Neuronal stem cell (in vitro differentiated cells): Measurements from ENCODE around the gene PRSS8.
A peak's percentile ranks its signal among the peaks of the same experiment; 100 is the strongest.

Experiments used
- DNase-seq: peaks from one replicate; pipeline ENCODE4 v3.0.0-alpha.2; 2013; ENCODE audit warnings: low spot score
- H2AFZ ChIP-seq: one replicate; pipeline ENCODE4 v1.6.1; 2013; ENCODE audit warnings: mild to moderate bottlenecking, low read length, inconsistent platforms
- H2AK5ac ChIP-seq: 2 replicates; pipeline ENCODE4 v1.6.1; 2013; ENCODE audit warnings: low read depth, mild to moderate bottlenecking, inconsistent platforms, low read length, moderate library complexity, mixed read lengths
- H2BK120ac ChIP-seq: 2 replicates; pipeline ENCODE4 v1.6.1; 2013; ENCODE audit warnings: low read depth, mild to moderate bottlenecking, inconsistent platforms, low read length, moderate library complexity, mixed read lengths
- H2BK12ac ChIP-seq: one replicate; pipeline ENCODE4 v1.6.1; 2013; ENCODE audit warnings: low read length, inconsistent platforms
- H2BK15ac ChIP-seq: 2 replicates; pipeline ENCODE4 v1.6.1; 2013; ENCODE audit warnings: mild to moderate bottlenecking, low read length, inconsistent platforms, mixed read lengths
- H2BK5ac ChIP-seq: one replicate; pipeline ENCODE4 v1.6.1; 2013; ENCODE audit warnings: inconsistent platforms, mild to moderate bottlenecking, low read length, moderate library complexity
- H3K14ac ChIP-seq: one replicate; pipeline ENCODE4 v1.6.1; 2013; ENCODE audit warnings: low read length, inconsistent platforms
- H3K18ac ChIP-seq: 2 replicates; pipeline ENCODE4 v1.6.1; 2013; ENCODE audit warnings: low read length, inconsistent platforms
- H3K23ac ChIP-seq: 2 replicates; pipeline ENCODE4 v1.6.1; 2013; ENCODE audit warnings: low read depth, mild to moderate bottlenecking, mixed read lengths, low read length, inconsistent platforms; ENCODE audit not compliant: poor library complexity
- H3K27ac ChIP-seq: replicated peaks from 3 replicates; pipeline ENCODE4 v1.5.1; 2013; ENCODE audit warnings: low read length, inconsistent platforms
- H3K27me3 ChIP-seq, 3 experiments: 2 replicates each; pipeline ENCODE4 v1.6.1; 2013; ENCODE audit warnings: low read length in 3 of 3, mild to moderate bottlenecking in 2 of 3, inconsistent platforms in 1 of 3, low read depth in 1 of 3, mixed read lengths in 1 of 3, moderate library complexity in 1 of 3; ENCODE audit not compliant: control insufficient read depth in 3 of 3, insufficient read depth in 3 of 3
- H3K36me3 ChIP-seq, 2 donors: replicated peaks in 1 of 2; 2 replicates each; pipeline ENCODE4 v1.6.1; 2013; ENCODE audit warnings: low read length in 2 of 2; ENCODE audit not compliant: control insufficient read depth in 2 of 2, insufficient read depth in 2 of 2
- H3K4ac ChIP-seq: 2 replicates; pipeline ENCODE4 v1.6.1; 2013; ENCODE audit warnings: inconsistent platforms, mild to moderate bottlenecking, low read length, moderate library complexity
- H3K4me1 ChIP-seq, 2 donors: 1 replicate in 1 of 2; 2 replicates in 1 of 2; pipeline ENCODE4 v1.6.1; 2013; ENCODE audit warnings: low read length in 2 of 2, low read depth in 1 of 2; ENCODE audit not compliant: control insufficient read depth in 2 of 2, insufficient read depth in 1 of 2
- H3K4me2 ChIP-seq: one replicate; pipeline ENCODE4 v1.6.1; 2013; ENCODE audit warnings: mild to moderate bottlenecking, low read length, inconsistent platforms; ENCODE audit not compliant: insufficient read depth, poor library complexity, severe bottlenecking
- H3K4me3 ChIP-seq, 2 donors: 2 replicates each; pipeline ENCODE4 v1.5.1; 2013; ENCODE audit warnings: low read length in 2 of 2, mild to moderate bottlenecking in 2 of 2, inconsistent platforms in 1 of 2, moderate library complexity in 1 of 2
- H3K79me1 ChIP-seq: one replicate; pipeline ENCODE4 v1.6.1; 2013; ENCODE audit warnings: low read depth, mild to moderate bottlenecking, inconsistent platforms, low read length, moderate library complexity
- H3K9ac ChIP-seq: one replicate; pipeline ENCODE4 v1.6.1; 2013; ENCODE audit warnings: mild to moderate bottlenecking, low read depth, low read length, inconsistent platforms; ENCODE audit not compliant: poor library complexity
- H3K9me3 ChIP-seq, 2 donors: replicated peaks in 1 of 2; 2 replicates each; pipeline versions ENCODE3 to v1.6.1; 2013; ENCODE audit warnings: low read length in 2 of 2, mild to moderate bottlenecking in 2 of 2, inconsistent platforms in 1 of 2, low read depth in 1 of 2, mixed read lengths in 1 of 2, moderate library complexity in 1 of 2; ENCODE audit not compliant: control insufficient read depth in 2 of 2, insufficient read depth in 1 of 2
- H4K8ac ChIP-seq: one replicate; pipeline ENCODE4 v1.6.1; 2013; ENCODE audit warnings: low read depth, mild to moderate bottlenecking, inconsistent platforms, low read length, moderate library complexity
- H4K91ac ChIP-seq: one replicate; pipeline ENCODE4 v1.6.1; 2013; ENCODE audit warnings: low read length, low read depth, mild to moderate bottlenecking, inconsistent platforms; ENCODE audit not compliant: poor library complexity
- WGBS, 2 donors: extraction: QIAGEN DNeasy Blood & Tissue Kit; methylation state at CpG; one replicate each; pipeline ENCODE4 v1.1.7; 2013; ENCODE audit warnings: missing lambda C conversion rate in 2 of 2, mixed read lengths in 1 of 2; ENCODE audit not compliant: insufficient read length in 2 of 2, insufficient replicate concordance in 1 of 2; ENCODE audit errors: extremely low coverage in 2 of 2; 5-methylcytosine and 5-hydroxymethylcytosine counted together

Gene PRSS8

DNA sequence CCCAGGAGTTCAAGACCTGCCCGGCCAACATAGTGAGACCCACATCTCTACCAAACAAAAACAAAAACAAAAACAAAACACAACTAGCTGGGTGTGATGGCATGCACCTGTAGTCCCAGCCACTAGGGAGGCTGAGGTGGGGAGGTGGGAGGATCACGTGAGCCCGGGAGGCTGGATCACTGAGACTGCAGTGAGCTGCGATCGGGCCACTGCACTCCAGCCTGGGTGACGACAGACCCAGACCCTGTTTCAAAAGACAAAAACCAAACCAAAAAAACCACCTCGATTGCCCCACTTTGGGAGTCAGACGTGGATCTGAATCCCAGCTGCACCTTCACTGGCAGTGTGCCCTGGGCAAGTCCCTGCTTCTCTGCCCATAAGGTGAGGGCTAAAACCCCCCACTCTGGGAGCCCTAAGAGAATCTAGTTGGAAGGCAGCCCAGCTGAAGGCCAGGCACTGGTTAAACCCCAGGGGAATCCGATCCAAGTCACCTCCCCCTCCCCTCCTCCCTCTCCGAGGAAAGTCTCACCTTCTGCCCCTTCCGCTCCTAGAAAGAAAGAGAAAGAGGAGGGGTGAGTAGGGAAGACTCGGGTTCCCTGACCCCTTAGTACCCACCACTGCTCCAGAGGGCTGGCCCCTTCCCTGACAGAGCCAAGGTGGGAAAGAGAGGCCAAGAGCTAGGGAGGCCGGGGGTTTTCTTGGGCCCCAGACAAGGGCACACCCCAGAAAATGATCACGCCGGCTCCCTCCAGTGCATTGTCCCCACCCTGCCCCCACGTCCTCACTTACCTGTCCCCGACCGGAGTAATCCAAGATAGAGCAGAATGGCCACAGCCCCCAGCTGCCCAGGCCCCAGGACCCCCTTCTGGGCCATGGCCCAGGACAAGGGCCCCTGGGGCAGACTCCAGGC, 647 bp downstream of the PRSS8 start:
- peak overlapping the region in 1 of 2 donors; percentile 26 for H3K4me3 ChIP-seq
- WGBS, 2 donors: no CpG with 5 or more reads among the region's 18 CpGs
- peak overlapping the region; percentile 52 for H3K4me2 ChIP-seq
- peak overlapping the region; percentile 20 for H2AK5ac ChIP-seq
- no peak overlapping the region for H3K9ac ChIP-seq
- DNase-seq: no peak
- no peaks in the 10 kb centered on the region for H3K9me3 ChIP-seq
- H2BK15ac ChIP-seq: peak overlapping the region; percentile 97
- peaks cover 2% of the 10 kb centered on the region for H3K79me1 ChIP-seq
- H3K27ac ChIP-seq: no peak overlapping the region
- peak overlapping the region; percentile 10 for H3K4ac ChIP-seq
- H3K23ac ChIP-seq: peak overlapping the region; percentile 40
- H4K91ac ChIP-seq: peak overlapping the region; percentile 89
- peak overlapping the region; percentile 21 for H2BK120ac ChIP-seq
- H3K27me3 ChIP-seq: peaks cover 0 to 3% (median 0%) of the 10 kb centered on the region in 3 experiments
- H2BK12ac ChIP-seq: peak overlapping the region; percentile 75
- peak overlapping the region; percentile 17 for H3K14ac ChIP-seq
- peaks cover 13 to 28% of the 10 kb centered on the region in 2 donors for H3K36me3 ChIP-seq
- peaks cover 15 to 21% of the 10 kb centered on the region in 2 donors for H3K4me1 ChIP-seq
- H4K8ac ChIP-seq: no peak overlapping the region
- peak overlapping the region; percentile 95 for H3K18ac ChIP-seq
- H2AFZ ChIP-seq: peak overlapping the region; percentile 59
- peak overlapping the region; percentile 19 for H2BK5ac ChIP-seq

DNA sequence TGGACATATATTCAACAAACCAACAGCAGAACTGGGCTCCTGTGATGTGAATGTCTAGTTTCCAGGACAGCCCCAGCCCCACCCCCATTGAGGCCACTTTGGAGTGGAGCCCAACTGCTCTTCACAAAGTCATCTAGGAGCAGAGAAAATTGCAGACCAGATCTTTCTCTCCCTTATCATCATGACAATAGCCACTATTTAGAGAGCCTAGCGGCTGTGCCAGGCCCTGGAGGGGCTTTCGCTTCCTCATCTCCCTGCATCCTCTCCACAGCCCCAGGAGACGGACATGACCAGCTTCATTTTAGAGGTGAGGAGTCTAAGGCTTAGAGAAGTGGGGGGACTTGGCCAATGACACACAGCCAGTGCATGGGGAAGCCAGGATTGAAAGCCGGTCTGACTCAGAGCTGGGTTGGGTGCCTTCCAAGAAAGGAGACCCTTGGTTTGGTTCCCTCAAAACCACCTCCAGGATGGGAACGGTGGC, 1.4 kb downstream of the PRSS8 start:
- Histone ChIP-seq H3K27ac (no peak overlapping the region), H3K4me1 (peaks cover 15 to 17% of the 10 kb centered on the region in 2 donors), H2AK5ac (no peak overlapping the region), H2BK5ac (no peak overlapping the region), H3K23ac (no peak overlapping the region), H3K27me3 (peaks cover 0 to 3% (median 0%) of the 10 kb centered on the region in 3 experiments), H3K4me2 (no peak overlapping the region), H3K14ac (no peak overlapping the region), H4K91ac (no peak overlapping the region), H2BK12ac (no peak overlapping the region), H2BK15ac (no peak overlapping the region), H3K9ac (no peak overlapping the region), H4K8ac (no peak overlapping the region), H3K79me1 (peaks cover 2% of the 10 kb centered on the region), H2BK120ac (no peak overlapping the region), H3K4me3 (no peak overlapping the region), H3K9me3 (no peaks in the 10 kb centered on the region), H2AFZ (no peak overlapping the region), H3K36me3 (peaks cover 17 to 35% of the 10 kb centered on the region in 2 donors), H3K4ac (no peak overlapping the region), H3K18ac (no peak overlapping the region)
- WGBS, 2 donors: no CpG with 5 or more reads among the region's 5 CpGs
- no peak for DNase-seq

DNA sequence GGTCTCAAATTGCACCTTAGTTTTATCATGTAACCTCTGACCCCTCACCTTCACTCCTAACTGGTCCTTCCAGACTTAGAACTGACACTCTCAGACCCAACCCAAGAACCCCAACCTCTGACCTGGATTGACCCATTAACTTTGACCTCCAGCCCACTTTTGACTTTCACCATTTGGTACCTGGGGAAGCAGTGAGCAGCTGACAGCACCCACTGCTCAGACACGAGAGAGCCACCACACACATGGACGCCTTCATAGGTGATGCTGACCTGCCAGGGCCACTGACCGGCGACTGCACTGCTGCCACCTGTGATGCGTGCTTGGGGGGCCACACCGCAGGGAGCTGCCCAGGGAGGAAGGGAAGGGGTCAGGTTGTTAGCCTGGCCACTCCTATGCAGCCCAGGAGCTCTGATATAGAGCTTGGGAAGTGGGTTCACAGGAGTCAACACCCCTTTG, 2.5 kb downstream of the PRSS8 start:
- H4K8ac ChIP-seq: peak overlapping the region; percentile 48
- H3K18ac ChIP-seq: no peak overlapping the region
- peaks cover 2% of the 10 kb centered on the region for H3K79me1 ChIP-seq
- no CpG with 5 or more reads among the region's 6 CpGs for WGBS, 2 donors
- no peak overlapping the region for H3K4me3 ChIP-seq
- no peak overlapping the region for H2BK120ac ChIP-seq
- H2BK5ac ChIP-seq: no peak overlapping the region
- peak overlapping the region; percentile 15 for H3K9ac ChIP-seq
- H2BK12ac ChIP-seq: no peak overlapping the region
- H3K4me2 ChIP-seq: no peak overlapping the region
- no peak overlapping the region for H3K4ac ChIP-seq
- no peak overlapping the region for H3K14ac ChIP-seq
- no peak overlapping the region for H4K91ac ChIP-seq
- H3K27ac ChIP-seq: no peak overlapping the region
- H3K23ac ChIP-seq: peak overlapping the region; percentile 77
- H3K27me3 ChIP-seq: peaks cover 0 to 3% (median 0%) of the 10 kb centered on the region in 3 experiments
- H3K36me3 ChIP-seq: peaks cover 17 to 43% of the 10 kb centered on the region in 2 donors
- H2BK15ac ChIP-seq: no peak overlapping the region
- peaks cover 14 to 15% of the 10 kb centered on the region in 2 donors for H3K4me1 ChIP-seq
- H2AK5ac ChIP-seq: no peak overlapping the region
- H3K9me3 ChIP-seq: no peaks in the 10 kb centered on the region
- DNase-seq: no peak
- no peak overlapping the region for H2AFZ ChIP-seq
